HepG2 (cell line): ENCODE measurements around the gene MXD3. TPM values are rescaled to one million over a fixed set of nuclear protein-coding genes. Genes with fewer than 3 reads are reported as not detected.
A peak's percentile ranks its signal among the peaks of the same experiment; 100 is the strongest.

ENCODE experiments used
- CTCF ChIP-seq: sonication (generic); formaldehyde crosslinking; IDR thresholded peaks from 2 replicates; pipeline ENCODE4 v1.5.0; 2020; ENCODE audit warnings: mild to moderate bottlenecking, missing genetic modification reagents, moderate library complexity
- HCFC1 ChIP-seq: fragments of 150-350 bp; IDR thresholded peaks from 2 replicates; pipeline ENCODE4 v1.6.1; 2014; ENCODE audit warnings: low read depth, low read length
- IKZF4 ChIP-seq: sonication (generic); formaldehyde crosslinking; IDR thresholded peaks from 2 replicates; pipeline ENCODE4 v1.5.1; 2020; ENCODE audit warnings: borderline replicate concordance, mild to moderate bottlenecking, low read depth, missing genetic modification reagents; ENCODE audit errors: not compliant biosample characterization
- KIAA2018 ChIP-seq: sonication (generic); formaldehyde crosslinking; IDR thresholded peaks from 2 replicates; pipeline ENCODE4 v1.5.0; 2020; ENCODE audit warnings: mild to moderate bottlenecking, missing genetic modification reagents, borderline replicate concordance
- MAZ ChIP-seq, 2 experiments: sonication (generic) in 1 of 2; formaldehyde crosslinking in 1 of 2; IDR thresholded peaks; 2 replicates each; pipeline versions ENCODE4 v1.5.0 to v1.6.1; 2012 to 2020; ENCODE audit warnings: low read depth in 2 of 2, mild to moderate bottlenecking in 2 of 2, borderline replicate concordance in 1 of 2, improper control_type of control experiment in 1 of 2, low read length in 1 of 2, missing genetic modification reagents in 1 of 2, moderate library complexity in 1 of 2
- MLXIP ChIP-seq: sonication (generic); formaldehyde crosslinking; IDR thresholded peaks from 2 replicates; pipeline ENCODE4 v1.9.0; 2021; ENCODE audit warnings: missing genetic modification reagents, borderline replicate concordance
- NAIF1 ChIP-seq: sonication (generic); formaldehyde crosslinking; IDR thresholded peaks from 2 replicates; pipeline ENCODE4 v1.5.0; 2020; ENCODE audit warnings: mild to moderate bottlenecking, missing genetic modification reagents, borderline replicate concordance
- SCMH1 ChIP-seq: sonication (generic); formaldehyde crosslinking; IDR thresholded peaks from 2 replicates; pipeline ENCODE4 v1.9.0; 2021; ENCODE audit warnings: missing genetic modification reagents, mild to moderate bottlenecking, borderline replicate concordance
- ZNF280B ChIP-seq: sonication (generic); formaldehyde crosslinking; IDR thresholded peaks from 2 replicates; pipeline ENCODE4 v1.5.0; 2020; ENCODE audit warnings: missing genetic modification reagents, mild to moderate bottlenecking, borderline replicate concordance
- ZNF598 ChIP-seq: sonication (generic); formaldehyde crosslinking; IDR thresholded peaks from 2 replicates; pipeline ENCODE4 v1.5.1; 2020; ENCODE audit warnings: mild to moderate bottlenecking, missing genetic modification reagents, borderline replicate concordance
- ZNF7 ChIP-seq: IDR thresholded peaks from 2 replicates; pipeline ENCODE4 v1.6.1; 2016; ENCODE audit warnings: missing biosample characterization, missing genetic modification reagents
- polyA plus RNA-seq, 8 experiments: library from polyadenylated mRNA; depleted of rRNA in 3 of 8; stranded (reverse) in 7 of 8; unstranded in 1 of 8; fragments of >200 nt; fragmentation: Illumina TruSeq in 4 of 8; extraction: Trizol in 4 of 8; gene quantifications; 2 replicates each; pipeline versions ENCODE4 v1.2.1 to v1.2.3, GENCODE V29; 2011 to 2016; ENCODE audit warnings: low read depth in 4 of 8, missing spikeins in 1 of 8, mixed read lengths in 1 of 8; ENCODE audit not compliant: insufficient read depth in 1 of 8
- total RNA-seq, 5 experiments: library from RNA; depleted of rRNA; stranded (reverse); fragments of >200 nt; fragmentation: Illumina TruSeq; extraction: Trizol; gene quantifications; 2 replicates each; pipeline ENCODE4 v1.2.3, GENCODE V29; 2016; ENCODE audit warnings: low read depth in 1 of 5

Gene MXD3
- total and polyA plus RNA-seq, 2 of the 13 experiments (the other 11 are each of a cell fraction or from before 2014, with no cell fraction given), result 10.5 to 12.8 TPM

- TF ChIP-seq MAZ (IDR thresholded peaks at IDR 0.05; ENCODE audit: borderline replicate concordance, low read depth, low read length) (no peak), MAZ (CRISPR knock-in tag; IDR thresholded peaks at IDR 0.05; ENCODE audit: low read depth) (peak; percentile 70; the same call in 1 of the 2 replicates), NAIF1 (CRISPR knock-in tag) (no peak), CTCF (CRISPR knock-in tag) (no peak), ZNF7 (CRISPR knock-in tag) (no peak), KIAA2018 (CRISPR knock-in tag) (no peak), IKZF4 (peak; percentile 28), HCFC1 (peak; percentile 82), ZNF280B (no peak), MLXIP (no peak), SCMH1 (CRISPR knock-in tag) (no peak), ZNF598 (peak; percentile 52; the same call in 1 of the 2 replicates)
These were observed 40.0 kb upstream of the MXD3 start, which contains the start of gene LMAN2 (continued) for GRCh38 chr5:177351392-177352329.
